Measurements from ENCODE around the gene SLC25A19.

The SLC25A19 gene

GRCh38 chr17:75289115-75289831 lies at the start of gene SLC25A19:
TSS of gene SLC25A19 (minus strand) at chr17:75289433. CDS start at chr17:75286764, 2,669 bp downstream.
- peak; percentile 99 for DNase-seq (ENCODE audit: low spot score)

GRCh38 chr17:75338335-75338734 lies 49.1 kb upstream of the SLC25A19 start:
- no peak for DNase-seq (ENCODE audit: low spot score)

GRCh38 chr17:75335315-75335714 lies 46.1 kb upstream of the SLC25A19 start:
- DNase-seq (ENCODE audit: low spot score) = no peak

GRCh38 chr17:75334723-75335122 lies 45.5 kb upstream of the SLC25A19 start:
- no peak for DNase-seq (ENCODE audit: low spot score)

- DNase-seq (ENCODE audit: low spot score) = no peak
These were observed 42.4 kb upstream of the SLC25A19 start for GRCh38 chr17:75331671-75332070.

- no peak for DNase-seq (ENCODE audit: low spot score)
These were observed 38.5 kb upstream of the SLC25A19 start for GRCh38 chr17:75327757-75328156.

- no peak for DNase-seq (ENCODE audit: low spot score)
These were observed 37.1 kb upstream of the SLC25A19 start for GRCh38 chr17:75326226-75326848.

GRCh38 chr17:75325827-75326225 lies 36.6 kb upstream of the SLC25A19 start:
- no peak for DNase-seq (ENCODE audit: low spot score)

- no peak for DNase-seq (ENCODE audit: low spot score)
These were observed 36.1 kb upstream of the SLC25A19 start for GRCh38 chr17:75325348-75325747.

- no peak for DNase-seq (ENCODE audit: low spot score)
These were observed 32.3 kb upstream of the SLC25A19 start for GRCh38 chr17:75321506-75321905.

- peak; percentile 75 for DNase-seq (ENCODE audit: low spot score)
These were observed 30.9 kb upstream of the SLC25A19 start for GRCh38 chr17:75319904-75320691.

- DNase-seq (ENCODE audit: low spot score) = no peak
These were observed 29.5 kb upstream of the SLC25A19 start for GRCh38 chr17:75318615-75319222.

- no peak for DNase-seq (ENCODE audit: low spot score)
These were observed 29.0 kb upstream of the SLC25A19 start for GRCh38 chr17:75318211-75318610.

GRCh38 chr17:75317671-75318070 lies 28.4 kb upstream of the SLC25A19 start:
- DNase-seq (ENCODE audit: low spot score) = no peak

- no peak for DNase-seq (ENCODE audit: low spot score)
These were observed 27.0 kb upstream of the SLC25A19 start for GRCh38 chr17:75316253-75316652.

- no peak for DNase-seq (ENCODE audit: low spot score)
These were observed 26.5 kb upstream of the SLC25A19 start for GRCh38 chr17:75315541-75316243.

- no peak for DNase-seq (ENCODE audit: low spot score)
These were observed 24.8 kb upstream of the SLC25A19 start for GRCh38 chr17:75313941-75314551.

- DNase-seq (ENCODE audit: low spot score) = no peak
These were observed 19.7 kb upstream of the SLC25A19 start for GRCh38 chr17:75308732-75309629.

GRCh38 chr17:75307957-75308731 lies 18.9 kb upstream of the SLC25A19 start:
- DNase-seq (ENCODE audit: low spot score) = no peak
